MCF 10A (cell line): ENCODE measurements around the gene PLCD1. TPM values are rescaled to one million over a fixed set of nuclear protein-coding genes. Genes with fewer than 3 reads are reported as not detected.

ENCODE experiments used
- BruUV-seq: library from RNA; stranded (reverse); fragments of 400-500 nt; replicated peaks from 2 replicates; lab custom pipeline; 2021; lab: Mats Ljungman, UMichigan
- CTCF ChIA-PET: fragments of 300-600 bp; sonication (Branson Sonifier 250); formaldehyde crosslinking; extraction: SDS; loops from one replicate; lab custom pipeline; 2021; ENCODE audit warnings: antibody characterized with exemption, inconsistent platforms; lab: Yijun Ruan, JAX
- POLR2A ChIA-PET: fragments of 300-600, 350-650 bp; sonication (Branson Sonifier 250); formaldehyde crosslinking; extraction: SDS; loops from one replicate; lab custom pipeline; 2020; ENCODE audit warnings: antibody characterized with exemption, inconsistent platforms; lab: Yijun Ruan, JAX
- DNase-seq: peaks from one replicate; pipeline ENCODE4 v3.0.0-alpha.2; 2018; ENCODE audit not compliant: unreplicated experiment
- H3K27ac Mint-ChIP-seq: one replicate; pipeline ENCODE4 v1.8.0; 2022; ENCODE audit warnings: mild to moderate bottlenecking, low read depth, mixed read lengths; ENCODE audit not compliant: unreplicated experiment
- H3K27me3 Mint-ChIP-seq: one replicate; pipeline ENCODE4 v1.8.0; 2022; ENCODE audit warnings: mixed read lengths; ENCODE audit not compliant: insufficient read depth, unreplicated experiment
- H3K36me3 Mint-ChIP-seq: one replicate; pipeline ENCODE4 v1.8.0; 2022; ENCODE audit warnings: mild to moderate bottlenecking, moderate library complexity, mixed read lengths; ENCODE audit not compliant: insufficient read depth, unreplicated experiment
- H3K4me1 Mint-ChIP-seq: one replicate; pipeline ENCODE4 v1.8.0; 2022; ENCODE audit warnings: mixed read lengths; ENCODE audit not compliant: insufficient read depth, unreplicated experiment
- H3K4me3 Mint-ChIP-seq: one replicate; pipeline ENCODE4 v1.8.0; 2022; ENCODE audit warnings: mild to moderate bottlenecking, moderate library complexity, mixed read lengths; ENCODE audit not compliant: unreplicated experiment
- H3K9me3 Mint-ChIP-seq: one replicate; pipeline ENCODE4 v1.8.0; 2022; ENCODE audit warnings: mixed read lengths; ENCODE audit not compliant: unreplicated experiment
- CTCF ChIP-seq: fragments of 200-600 bp; IDR thresholded peaks from one replicate; pipeline ENCODE4 v1.8.0; 2022; ENCODE audit warnings: antibody characterized with exemption, mild to moderate bottlenecking; ENCODE audit not compliant: unreplicated experiment
- intact Hi-C: fragments of 100-400 bp; cut with micrococcal nuclease; formaldehyde crosslinking; loops from 2 replicates; pipeline ENCODE4 v1.14.1; 2022
- total RNA-seq: library from RNA; stranded (reverse); gene quantifications from 2 replicates; pipeline ENCODE4 v1.2.3, GENCODE V29; 2022

PLCD1 gene
- total RNA-seq, 1 experiment from 2014 or later: 1.8 TPM

GRCh38 chr3:38003371-38003816 is 26.0 kb downstream of the PLCD1 start:
- no peaks in the 10 kb centered on the region for H3K9me3 Mint-ChIP-seq
- no TSS peak for BruUV-seq
- H3K4me3 Mint-ChIP-seq: no peak overlapping the region
- POLR2A ChIA-PET: no interaction called here
- H3K27ac Mint-ChIP-seq: no peak overlapping the region
- H3K4me1 Mint-ChIP-seq: peaks cover 31% of the 10 kb centered on the region
- peak; percentile 63 for TF ChIP-seq CTCF
- intact Hi-C loops: loop anchor here (1.0 to 10.0 kb wide), 3 partner anchors 29 to 479 kb away; partner anchors contain the start of gene XYLB
- peak; percentile 48 for DNase-seq
- no peaks in the 10 kb centered on the region for H3K27me3 Mint-ChIP-seq
- CTCF ChIA-PET: interaction anchor here (0.5 to 4.1 kb wide), 36 partner anchors 8 to 979 kb away, joined by 3 to 46 read pairs (median 4); partner anchors contain the start of genes DLEC1 and XYLB
- peaks cover 5% of the 10 kb centered on the region for H3K36me3 Mint-ChIP-seq

GRCh38 chr3:38002940-38003339 is 26.5 kb downstream of the PLCD1 start:
- Mint-ChIP-seq H3K36me3 (peaks cover 5% of the 10 kb centered on the region), H3K4me1 (peaks cover 31% of the 10 kb centered on the region), H3K4me3 (no peak overlapping the region), H3K27me3 (no peaks in the 10 kb centered on the region), H3K9me3 (no peaks in the 10 kb centered on the region), H3K27ac (no peak overlapping the region)
- no peak for DNase-seq
- intact Hi-C loops: loop anchor here (1.0 to 10.0 kb wide), 3 partner anchors 29 to 479 kb away; partner anchors contain the start of gene XYLB
- CTCF ChIA-PET: interaction anchor here (0.6 to 4.1 kb wide), 16 partner anchors 9 to 341 kb away, joined by 3 to 46 read pairs (median 5); partner anchors contain the start of gene DLEC1
- POLR2A ChIA-PET: no interaction called here
- TF ChIP-seq CTCF: no peak
- no TSS peak for BruUV-seq

GRCh38 chr3:38002291-38002876 is 27.1 kb downstream of the PLCD1 start:
- no TSS peak for BruUV-seq
- H3K4me1 Mint-ChIP-seq: peaks cover 31% of the 10 kb centered on the region
- POLR2A ChIA-PET: no interaction called here

More at GRCh38 chr3:38002291-38002876, 27.1 kb downstream of the PLCD1 start:
- intact Hi-C loops: loop anchor here (5.0 to 10.0 kb wide), 2 partner anchors 342 to 480 kb away; partner anchors contain the start of gene XYLB
- CTCF ChIA-PET: interaction anchor here (0.6 to 4.1 kb wide), 5 partner anchors 9 to 297 kb away, joined by 3 to 46 read pairs (median 6); no protein-coding TSS in a partner anchor
- Mint-ChIP-seq H3K27ac (no peak overlapping the region), H3K27me3 (no peaks in the 10 kb centered on the region), H3K4me3 (no peak overlapping the region), H3K9me3 (no peaks in the 10 kb centered on the region), H3K36me3 (peaks cover 2% of the 10 kb centered on the region)
- no peak for TF ChIP-seq CTCF
- no peak for DNase-seq
